HG03442 (cell line): ENCODE data around the gene TPRG1L.

ENCODE experiments used
- ATAC-seq: cut with Tn5 transposase; IDR thresholded peaks from one replicate; pipeline ENCODE4 v1.9.1; 2021; ENCODE audit warnings: mild to moderate bottlenecking, moderate library complexity; ENCODE audit not compliant: unreplicated experiment

Gene TPRG1L

GRCh38 chr1:3593334-3593733, 31.5 kb upstream of the TPRG1L start:
- ATAC-seq, result no peak

GRCh38 chr1:3593745-3594144, 31.1 kb upstream of the TPRG1L start:
- no peak for ATAC-seq

- no peak for ATAC-seq
Measured at GRCh38 chr1:3594706-3595377, 30.0 kb upstream of the TPRG1L start.

DNA sequence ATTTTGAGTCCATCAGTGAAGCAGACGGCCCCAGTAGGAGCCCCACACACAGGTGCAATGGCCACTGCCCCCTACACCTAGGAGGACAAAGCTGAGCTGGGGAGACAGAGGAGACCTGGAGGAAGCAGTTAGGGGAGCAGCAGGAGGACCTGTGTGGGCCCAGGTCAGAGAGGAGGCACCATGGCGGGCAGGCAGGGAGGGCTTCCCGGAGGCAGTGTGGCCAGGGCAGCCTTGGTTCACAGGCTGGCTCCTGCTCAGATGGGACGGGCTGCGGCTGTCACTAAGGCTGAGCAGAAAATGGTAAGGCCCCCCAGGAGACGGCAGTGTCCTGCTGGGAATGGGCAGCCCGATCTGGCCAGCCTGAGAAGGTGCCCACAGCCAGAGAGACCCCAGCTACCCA, 28.9 kb upstream of the TPRG1L start:
- ATAC-seq, result no peak

GRCh38 chr1:3596663-3597598, 27.9 kb upstream of the TPRG1L start:
- no peak for ATAC-seq

DNA sequence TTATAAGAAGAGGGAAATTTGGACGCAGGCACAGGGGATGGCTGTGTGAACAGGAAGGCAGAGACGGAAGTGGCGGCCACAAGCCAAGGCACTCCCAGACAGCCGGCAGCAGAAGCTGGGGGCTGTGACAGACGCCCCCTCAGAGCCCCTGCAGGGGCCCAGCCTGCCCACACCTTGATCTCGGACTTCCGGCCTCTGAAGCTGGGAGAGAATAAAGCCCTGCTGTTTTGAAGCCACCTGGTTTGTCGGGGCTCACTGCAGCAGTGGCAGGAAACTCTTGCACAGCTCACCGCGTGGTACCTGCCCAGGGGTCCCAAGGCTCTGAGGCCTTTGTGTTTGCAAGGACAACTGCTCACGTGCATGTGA, 27.2 kb upstream of the TPRG1L start:
- no peak for ATAC-seq

DNA sequence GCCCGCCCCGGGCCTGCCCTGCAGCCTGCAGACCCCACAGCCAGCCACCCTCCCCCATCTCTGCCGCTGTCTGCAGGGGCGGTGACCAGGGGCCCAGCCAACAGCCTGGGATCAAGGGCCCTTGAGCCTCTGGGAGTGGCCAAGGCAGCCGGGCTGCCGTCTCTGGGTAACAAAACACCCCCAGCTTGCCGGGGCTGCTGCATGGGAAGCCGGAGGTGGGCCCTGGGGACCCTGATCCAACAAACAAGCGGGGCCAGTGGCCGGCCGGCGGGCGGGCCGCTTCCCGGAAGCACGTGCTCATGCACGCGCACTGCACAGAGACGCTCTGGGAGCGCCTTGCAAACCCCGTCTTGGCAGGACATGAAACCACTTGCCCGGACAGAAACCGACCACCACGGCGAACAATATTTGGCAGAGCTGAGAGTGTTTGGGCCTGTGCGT, 26.7 kb upstream of the TPRG1L start:
- ATAC-seq, result no peak

GRCh38 chr1:3598522-3599285, 26.1 kb upstream of the TPRG1L start:
- ATAC-seq, result no peak

GRCh38 chr1:3599286-3599811, 25.5 kb upstream of the TPRG1L start:
- no peak for ATAC-seq

- no peak for ATAC-seq
Measured at GRCh38 chr1:3599816-3600215, 25.0 kb upstream of the TPRG1L start.

GRCh38 chr1:3600354-3600753, 24.5 kb upstream of the TPRG1L start:
- ATAC-seq, result no peak

- ATAC-seq, result no peak
Measured at GRCh38 chr1:3601743-3602142, 23.1 kb upstream of the TPRG1L start.

DNA sequence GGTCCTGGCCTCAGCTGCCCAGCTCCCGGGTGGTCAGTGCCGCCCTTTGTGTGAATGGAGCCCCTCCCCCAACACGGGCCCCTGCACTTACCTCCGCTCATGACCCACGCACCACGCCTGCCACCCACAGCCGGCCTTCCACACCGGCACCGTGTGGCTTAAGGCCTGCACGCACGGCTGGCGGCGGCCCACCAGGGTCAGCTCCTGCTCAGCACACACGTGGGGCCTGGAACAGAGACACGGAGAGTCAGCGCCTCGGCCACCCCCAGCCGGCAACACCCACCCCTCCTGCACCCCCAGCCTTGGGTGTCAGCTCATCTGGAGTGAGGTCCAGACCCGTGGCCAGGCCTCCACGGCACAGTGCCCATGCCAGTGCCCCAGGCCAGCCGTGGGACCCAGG, 22.4 kb upstream of the TPRG1L start:
- ATAC-seq, result no peak

GRCh38 chr1:3603156-3603555, 21.7 kb upstream of the TPRG1L start:
- no peak for ATAC-seq

DNA sequence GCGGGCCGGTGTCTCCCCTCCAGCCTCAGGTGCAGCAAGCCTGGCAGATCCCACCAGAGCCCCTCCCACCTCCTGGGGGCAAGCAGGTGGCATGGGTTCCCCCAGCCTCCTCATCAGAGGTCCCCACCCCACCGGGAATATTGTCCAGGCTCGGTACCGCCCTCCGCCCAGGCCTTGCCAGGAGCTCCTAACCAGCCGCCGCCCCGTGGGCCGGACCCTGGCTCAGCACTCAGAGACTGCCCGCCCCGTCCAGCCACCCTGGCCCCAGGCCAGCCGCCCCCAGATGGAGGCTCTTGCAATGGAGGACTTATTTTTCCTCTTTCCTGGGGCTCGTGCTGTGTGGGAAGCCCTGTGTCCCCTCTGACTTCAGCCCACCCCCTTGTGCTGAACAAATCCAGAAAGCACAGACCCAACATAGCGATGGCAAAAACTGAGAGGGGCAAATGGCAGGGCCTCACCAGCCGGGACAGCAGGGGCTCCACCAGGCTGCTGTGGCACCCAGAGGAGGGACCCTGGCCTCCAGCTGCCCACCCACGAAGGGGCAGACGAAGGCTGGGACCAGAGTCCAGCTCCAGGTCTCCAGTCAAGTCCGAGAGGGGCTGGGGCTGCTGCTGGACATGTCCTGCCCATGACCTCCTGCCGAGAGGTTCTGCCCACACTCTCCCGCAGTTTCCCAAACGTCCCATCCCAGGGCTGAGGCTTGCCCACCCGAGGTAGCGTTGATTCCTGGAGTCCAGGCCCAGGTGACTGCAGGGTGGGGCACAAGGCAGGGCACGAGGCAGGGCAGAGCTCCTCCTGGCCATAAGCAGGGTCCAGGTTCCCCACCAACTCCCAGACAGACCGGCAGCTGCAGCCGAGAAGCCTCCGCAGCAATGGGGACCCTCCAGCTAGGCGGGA, 21.0 kb upstream of the TPRG1L start:
- no peak for ATAC-seq

DNA sequence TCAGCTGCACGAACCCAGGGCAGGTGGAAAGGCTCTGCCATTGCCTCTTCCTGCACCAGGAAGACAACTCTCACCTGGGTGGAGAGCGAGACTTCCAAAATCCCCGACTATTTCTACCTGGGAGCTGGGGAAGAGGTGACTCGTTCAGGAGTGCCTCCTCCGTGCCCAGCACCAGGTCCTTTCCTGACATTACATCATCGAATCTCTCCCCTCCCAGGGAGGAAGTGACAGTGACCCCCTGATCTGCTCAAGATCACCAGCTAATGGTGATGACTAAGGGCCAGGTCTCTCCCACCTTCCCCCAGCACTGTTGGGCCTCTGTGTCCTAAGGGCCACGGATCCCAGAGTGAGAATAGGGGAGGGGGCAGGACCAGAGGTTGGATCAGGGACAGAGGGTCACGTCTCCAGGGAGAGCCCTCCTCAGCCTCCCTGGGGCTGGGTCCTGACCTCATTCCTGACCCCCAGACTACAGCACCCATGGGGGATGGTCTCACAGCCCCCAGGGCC, 20.3 kb upstream of the TPRG1L start:
- ATAC-seq, result no peak

GRCh38 chr1:3604997-3605823, 19.6 kb upstream of the TPRG1L start:
- ATAC-seq, result no peak

DNA sequence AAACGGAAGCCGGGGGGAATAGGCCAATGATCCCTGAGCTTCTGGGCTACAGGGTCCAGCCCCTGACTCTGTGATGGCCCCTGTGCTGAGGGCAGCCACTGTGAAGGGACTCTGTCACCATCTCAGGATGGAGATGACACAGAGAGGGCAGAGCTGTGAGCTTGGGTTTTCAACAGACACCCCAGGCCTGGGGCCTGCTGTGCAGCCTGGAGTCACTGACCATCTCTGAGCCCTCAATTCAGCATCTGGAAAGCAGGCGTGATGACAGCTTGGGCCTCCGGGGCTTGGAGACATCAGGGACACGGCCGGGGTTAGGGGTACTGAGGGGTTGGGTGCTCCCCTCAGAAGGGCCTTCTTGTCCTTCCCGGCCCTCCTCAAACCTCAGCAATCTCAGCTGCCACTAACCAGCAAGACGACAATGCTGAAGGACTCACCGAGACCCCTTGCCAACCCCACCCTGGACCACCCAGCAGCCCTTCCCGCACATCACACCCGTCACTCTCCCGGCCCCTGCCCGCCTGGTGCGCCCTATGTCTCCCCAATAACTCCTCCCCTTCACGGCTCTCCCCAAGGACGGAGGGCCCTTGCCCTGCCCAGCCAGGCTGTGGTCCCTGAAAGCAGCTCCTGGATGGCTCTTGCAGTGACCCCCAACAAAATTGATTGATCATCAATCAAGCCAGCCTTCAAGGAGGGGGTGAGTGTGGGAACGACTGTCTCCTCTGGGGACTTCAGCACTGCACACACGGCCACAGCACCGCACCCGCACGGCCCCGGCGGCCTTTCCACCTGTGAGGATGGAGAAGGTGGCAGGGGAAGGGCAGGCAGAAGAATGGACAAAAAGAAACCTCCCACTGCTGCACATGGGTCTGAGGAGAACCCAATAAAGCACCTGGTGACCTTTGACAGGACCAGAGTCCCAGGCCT, 17.8 kb upstream of the TPRG1L start:
- no peak for ATAC-seq
